ENCODE results near the gene FER1L5. TPM values are rescaled to one million over a fixed set of nuclear protein-coding genes. Genes with fewer than 3 reads are reported as not detected.

FER1L5 gene
- total RNA-seq, 1 donor from 2014 or later: not detected

GRCh38 chr2:96691022-96691612 lies 48.6 kb downstream of the FER1L5 start:
- ATAC-seq (ENCODE audit: poor library complexity): no peak
- DNase-seq: no peak
- intact Hi-C loops (cut with DNase I): no loop called here

- DNase-seq: no peak
- intact Hi-C loops (cut with DNase I): no loop called here
- no peak for ATAC-seq (ENCODE audit: poor library complexity)
Observed at GRCh38 chr2:96692094-96692971, 49.8 kb downstream of the FER1L5 start.

GRCh38 chr2:96693286-96694200 lies 51.0 kb downstream of the FER1L5 start:
- DNase-seq: no peak
- no peak for ATAC-seq (ENCODE audit: poor library complexity)
- intact Hi-C loops (cut with DNase I): no loop called here

- intact Hi-C loops (cut with DNase I): no loop called here
- ATAC-seq (ENCODE audit: poor library complexity): no peak
Observed at GRCh38 chr2:96694279-96694678, 51.7 kb downstream of the FER1L5 start.

GRCh38 chr2:96694816-96695455 lies 52.4 kb downstream of the FER1L5 start:
- intact Hi-C loops (cut with DNase I): no loop called here
- no peak for ATAC-seq (ENCODE audit: poor library complexity)

More at GRCh38 chr2:96694279-96694678, 51.7 kb downstream of the FER1L5 start:
- no peak for DNase-seq

GRCh38 chr2:96695602-96696001 lies 53.0 kb downstream of the FER1L5 start:
- no peak for ATAC-seq (ENCODE audit: poor library complexity)
- intact Hi-C loops (cut with DNase I): no loop called here
- DNase-seq: no peak

More at GRCh38 chr2:96694816-96695455, 52.4 kb downstream of the FER1L5 start:
- DNase-seq: no peak

GRCh38 chr2:96697476-96697875 lies 54.9 kb downstream of the FER1L5 start:
- DNase-seq: no peak
- no peak for ATAC-seq (ENCODE audit: poor library complexity)
- intact Hi-C loops (cut with DNase I): no loop called here

GRCh38 chr2:96698221-96698861 lies 55.8 kb downstream of the FER1L5 start:
- DNase-seq (no peak), ATAC-seq (ENCODE audit: poor library complexity) (no peak)
- intact Hi-C loops (cut with DNase I): no loop called here

- ATAC-seq (ENCODE audit: poor library complexity): no peak
- intact Hi-C loops (cut with DNase I): no loop called here
- no peak for DNase-seq
Observed at GRCh38 chr2:96699021-96699420, 56.5 kb downstream of the FER1L5 start.

GRCh38 chr2:96699621-96700020 lies 57.1 kb downstream of the FER1L5 start:
- no peak for DNase-seq
- intact Hi-C loops (cut with DNase I): no loop called here
- no peak for ATAC-seq (ENCODE audit: poor library complexity)

- intact Hi-C loops (cut with DNase I): no loop called here
- ATAC-seq (ENCODE audit: poor library complexity) (no peak), DNase-seq (no peak)
Observed at GRCh38 chr2:96700086-96700485, 57.5 kb downstream of the FER1L5 start.

GRCh38 chr2:96701636-96702035 lies 59.1 kb downstream of the FER1L5 start:
- no peak for ATAC-seq (ENCODE audit: poor library complexity)
- intact Hi-C loops (cut with DNase I): no loop called here
- DNase-seq: no peak

GRCh38 chr2:96702098-96702785 lies 59.7 kb downstream of the FER1L5 start:
- intact Hi-C loops (cut with DNase I): no loop called here
- DNase-seq (no peak), ATAC-seq (ENCODE audit: poor library complexity) (no peak)

GRCh38 chr2:96703021-96703751 lies 60.6 kb downstream of the FER1L5 start:
- ATAC-seq (ENCODE audit: poor library complexity) (no peak), DNase-seq (no peak)
- intact Hi-C loops (cut with DNase I): no loop called here

- no peak for DNase-seq
- ATAC-seq (ENCODE audit: poor library complexity): no peak
- intact Hi-C loops (cut with DNase I): no loop called here
Observed at GRCh38 chr2:96710985-96711384, 68.4 kb downstream of the FER1L5 start.

- DNase-seq (no peak), ATAC-seq (ENCODE audit: poor library complexity) (no peak)
- intact Hi-C loops (cut with DNase I): no loop called here
Observed at GRCh38 chr2:96715658-96716057, 73.1 kb downstream of the FER1L5 start.

GRCh38 chr2:96716388-96716787 lies 73.8 kb downstream of the FER1L5 start:
- intact Hi-C loops (cut with DNase I): no loop called here
- DNase-seq: no peak
- ATAC-seq (ENCODE audit: poor library complexity): no peak

All from Right ventricle myocardium superior (tissue), 1 donor.